Measurements from ENCODE around the gene EIF2S2. TPM values are rescaled to one million over a fixed set of nuclear protein-coding genes. Genes with fewer than 3 reads are reported as not detected.
A peak's percentile ranks its signal among the peaks of the same experiment; 100 is the strongest.

Gene EIF2S2
- total RNA-seq, 1 experiment from 2014 or later, result 83.5 TPM

- Histone ChIP-seq H3K9me2 (replicated peaks; ENCODE audit: insufficient read depth, low read length) (no peaks in the 10 kb centered on the region), H2AFZ (ENCODE audit: low read length) (no peak overlapping the region), H4K20me1 (ENCODE audit: insufficient read depth, low read depth, low read length) (no peaks in the 10 kb centered on the region), H3K9me3 (ENCODE audit: low read length) (no peaks in the 10 kb centered on the region), H3K79me2 (ENCODE audit: low read length) (no peaks in the 10 kb centered on the region), H3K36me3 (ENCODE audit: insufficient read depth, low read length) (no peaks in the 10 kb centered on the region), H3K4me3 (ENCODE audit: low read length) (no peak overlapping the region), H3K4me2 (ENCODE audit: low read depth, low read length, poor library complexity, severe bottlenecking) (no peak overlapping the region), H3K4me1 (ENCODE audit: low read length) (peaks cover 13% of the 10 kb centered on the region), H3K9ac (ENCODE audit: low read length) (no peak overlapping the region), H3K27ac (ENCODE audit: low read length) (no peak overlapping the region), H3K27me3 (ENCODE audit: low read length) (no peaks in the 10 kb centered on the region)
- no peak for DNase-seq
These were observed 15.7 kb upstream of the EIF2S2 start for GRCh38 chr20:34127792-34128191.

- no peak overlapping the region for H3K4me2 ChIP-seq (ENCODE audit: low read depth, low read length, poor library complexity, severe bottlenecking)
These were observed 12.6 kb upstream of the EIF2S2 start for GRCh38 chr20:34124469-34125249.

GRCh38 chr20:34123309-34123708 lies 11.3 kb upstream of the EIF2S2 start:
- no peak overlapping the region for H2AFZ ChIP-seq (ENCODE audit: low read length)
- no peaks in the 10 kb centered on the region for H3K9me2 ChIP-seq (replicated peaks; ENCODE audit: insufficient read depth, low read length)
- no peaks in the 10 kb centered on the region for H4K20me1 ChIP-seq (ENCODE audit: insufficient read depth, low read depth, low read length)
- no peak overlapping the region for H3K4me2 ChIP-seq (ENCODE audit: low read depth, low read length, poor library complexity, severe bottlenecking)
- H3K9me3 ChIP-seq (ENCODE audit: low read length), result no peaks in the 10 kb centered on the region
- H3K27me3 ChIP-seq (ENCODE audit: low read length), result no peaks in the 10 kb centered on the region
- H3K4me3 ChIP-seq (ENCODE audit: low read length), result no peak overlapping the region
- H3K36me3 ChIP-seq (ENCODE audit: insufficient read depth, low read length), result no peaks in the 10 kb centered on the region
- peaks cover 10% of the 10 kb centered on the region for H3K4me1 ChIP-seq (ENCODE audit: low read length)
- H3K27ac ChIP-seq (ENCODE audit: low read length), result no peak overlapping the region
- H3K79me2 ChIP-seq (ENCODE audit: low read length), result no peaks in the 10 kb centered on the region
- no peak overlapping the region for H3K9ac ChIP-seq (ENCODE audit: low read length)
- DNase-seq, result peak; percentile 30

More at GRCh38 chr20:34124469-34125249, 12.6 kb upstream of the EIF2S2 start:
- Histone ChIP-seq H3K27ac (ENCODE audit: low read length) (no peak overlapping the region), H4K20me1 (ENCODE audit: insufficient read depth, low read depth, low read length) (no peaks in the 10 kb centered on the region), H3K36me3 (ENCODE audit: insufficient read depth, low read length) (no peaks in the 10 kb centered on the region), H3K79me2 (ENCODE audit: low read length) (no peaks in the 10 kb centered on the region), H3K9me3 (ENCODE audit: low read length) (no peaks in the 10 kb centered on the region), H3K4me1 (ENCODE audit: low read length) (peaks cover 13% of the 10 kb centered on the region), H3K9ac (ENCODE audit: low read length) (no peak overlapping the region), H2AFZ (ENCODE audit: low read length) (no peak overlapping the region), H3K9me2 (replicated peaks; ENCODE audit: insufficient read depth, low read length) (no peaks in the 10 kb centered on the region), H3K4me3 (ENCODE audit: low read length) (no peak overlapping the region), H3K27me3 (ENCODE audit: low read length) (no peaks in the 10 kb centered on the region)
- DNase-seq, result peak; percentile 73

- Histone ChIP-seq H4K20me1 (ENCODE audit: insufficient read depth, low read depth, low read length) (no peaks in the 10 kb centered on the region), H3K9me2 (replicated peaks; ENCODE audit: insufficient read depth, low read length) (no peaks in the 10 kb centered on the region), H3K9me3 (ENCODE audit: low read length) (no peaks in the 10 kb centered on the region), H3K27me3 (ENCODE audit: low read length) (no peaks in the 10 kb centered on the region), H3K4me1 (ENCODE audit: low read length) (peaks cover 10% of the 10 kb centered on the region), H3K79me2 (ENCODE audit: low read length) (no peaks in the 10 kb centered on the region), H3K9ac (ENCODE audit: low read length) (no peak overlapping the region), H3K27ac (ENCODE audit: low read length) (no peak overlapping the region), H3K4me3 (ENCODE audit: low read length) (no peak overlapping the region), H3K36me3 (ENCODE audit: insufficient read depth, low read length) (no peaks in the 10 kb centered on the region), H2AFZ (ENCODE audit: low read length) (no peak overlapping the region), H3K4me2 (ENCODE audit: low read depth, low read length, poor library complexity, severe bottlenecking) (no peak overlapping the region)
- peak; percentile 11 for DNase-seq
These were observed 10.4 kb upstream of the EIF2S2 start for GRCh38 chr20:34122274-34122980.

GRCh38 chr20:34120213-34120612 lies 8.2 kb upstream of the EIF2S2 start:
- Histone ChIP-seq H2AFZ (ENCODE audit: low read length) (no peak overlapping the region), H3K4me2 (ENCODE audit: low read depth, low read length, poor library complexity, severe bottlenecking) (no peak overlapping the region), H3K4me1 (ENCODE audit: low read length) (peaks cover 10% of the 10 kb centered on the region), H3K27ac (ENCODE audit: low read length) (no peak overlapping the region), H4K20me1 (ENCODE audit: insufficient read depth, low read depth, low read length) (no peaks in the 10 kb centered on the region), H3K9me2 (replicated peaks; ENCODE audit: insufficient read depth, low read length) (no peaks in the 10 kb centered on the region), H3K27me3 (ENCODE audit: low read length) (no peaks in the 10 kb centered on the region), H3K4me3 (ENCODE audit: low read length) (no peak overlapping the region), H3K9me3 (ENCODE audit: low read length) (no peaks in the 10 kb centered on the region), H3K79me2 (ENCODE audit: low read length) (no peaks in the 10 kb centered on the region), H3K36me3 (ENCODE audit: insufficient read depth, low read length) (no peaks in the 10 kb centered on the region), H3K9ac (ENCODE audit: low read length) (no peak overlapping the region)
- DNase-seq, result no peak

- no peak overlapping the region for H2AFZ ChIP-seq (ENCODE audit: low read length)
These were observed 3.2 kb upstream of the EIF2S2 start for GRCh38 chr20:34115232-34115631.

GRCh38 chr20:34114809-34115208 lies 2.8 kb upstream of the EIF2S2 start:
- Histone ChIP-seq H3K9me2 (replicated peaks; ENCODE audit: insufficient read depth, low read length) (no peaks in the 10 kb centered on the region), H3K9ac (ENCODE audit: low read length) (no peak overlapping the region), H3K4me3 (ENCODE audit: low read length) (no peak overlapping the region), H3K36me3 (ENCODE audit: insufficient read depth, low read length) (peaks cover 9% of the 10 kb centered on the region; the same call in 1 of the 2 replicates), H3K79me2 (ENCODE audit: low read length) (peaks cover 22% of the 10 kb centered on the region), H3K9me3 (ENCODE audit: low read length) (no peaks in the 10 kb centered on the region), H3K4me2 (ENCODE audit: low read depth, low read length, poor library complexity, severe bottlenecking) (no peak overlapping the region), H4K20me1 (ENCODE audit: insufficient read depth, low read depth, low read length) (peaks cover 13% of the 10 kb centered on the region), H3K4me1 (ENCODE audit: low read length) (peaks cover 16% of the 10 kb centered on the region), H2AFZ (ENCODE audit: low read length) (no peak overlapping the region), H3K27me3 (ENCODE audit: low read length) (no peaks in the 10 kb centered on the region), H3K27ac (ENCODE audit: low read length) (no peak overlapping the region)
- peak; percentile 34 for DNase-seq

More at GRCh38 chr20:34115232-34115631, 3.2 kb upstream of the EIF2S2 start:
- H3K9me2 ChIP-seq (replicated peaks; ENCODE audit: insufficient read depth, low read length), result no peaks in the 10 kb centered on the region
- H4K20me1 ChIP-seq (ENCODE audit: insufficient read depth, low read depth, low read length), result peaks cover 10% of the 10 kb centered on the region
- H3K4me1 ChIP-seq (ENCODE audit: low read length), result peaks cover 12% of the 10 kb centered on the region
- H3K27me3 ChIP-seq (ENCODE audit: low read length), result no peaks in the 10 kb centered on the region
- H3K9ac ChIP-seq (ENCODE audit: low read length), result no peak overlapping the region
- H3K27ac ChIP-seq (ENCODE audit: low read length), result no peak overlapping the region
- peak; percentile 12 for DNase-seq
- no peak overlapping the region for H3K4me2 ChIP-seq (ENCODE audit: low read depth, low read length, poor library complexity, severe bottlenecking)
- H3K79me2 ChIP-seq (ENCODE audit: low read length), result peaks cover 18% of the 10 kb centered on the region
- H3K9me3 ChIP-seq (ENCODE audit: low read length), result no peaks in the 10 kb centered on the region
- peaks cover 6% of the 10 kb centered on the region; the same call in 1 of the 2 replicates for H3K36me3 ChIP-seq (ENCODE audit: insufficient read depth, low read length)
- H3K4me3 ChIP-seq (ENCODE audit: low read length), result no peak overlapping the region

GRCh38 chr20:34112600-34113101 lies 608 bp upstream of the EIF2S2 start:
- Histone ChIP-seq H3K4me1 (ENCODE audit: low read length) (peaks cover 37% of the 10 kb centered on the region), H3K27ac (ENCODE audit: low read length) (peak overlapping the region; percentile 56; the same call in 1 of the 2 replicates), H3K4me2 (ENCODE audit: low read depth, low read length, poor library complexity, severe bottlenecking) (peak overlapping the region; percentile 97), H3K27me3 (ENCODE audit: low read length) (no peaks in the 10 kb centered on the region), H3K36me3 (ENCODE audit: insufficient read depth, low read length) (peaks cover 29% of the 10 kb centered on the region; the same call in 1 of the 2 replicates), H3K9ac (ENCODE audit: low read length) (peak overlapping the region; percentile 87), H3K9me2 (replicated peaks; ENCODE audit: insufficient read depth, low read length) (no peaks in the 10 kb centered on the region), H3K4me3 (ENCODE audit: low read length) (peak overlapping the region; percentile 88), H2AFZ (ENCODE audit: low read length) (peak overlapping the region; percentile 97), H4K20me1 (ENCODE audit: insufficient read depth, low read depth, low read length) (peaks cover 30% of the 10 kb centered on the region), H3K9me3 (ENCODE audit: low read length) (no peaks in the 10 kb centered on the region), H3K79me2 (ENCODE audit: low read length) (peaks cover 44% of the 10 kb centered on the region)
- DNase-seq, result peak; percentile 56
